ENCODE data around the gene KDM2A. TPM values are rescaled to one million over a fixed set of nuclear protein-coding genes. Genes with fewer than 3 reads are reported as not detected.

Gene KDM2A
- total RNA-seq, 4 donors from 2014 or later: 38.7 to 88.1 (median 73.5) TPM

GRCh38 chr11:67240576-67241389 lies 121.7 kb downstream of the KDM2A start:
- Histone ChIP-seq H3K4me3 (replicated peaks in 1 of 3) (peak overlapping the region; percentile 57 to 86 (median 63)), H3K36me3 (peaks cover 9 to 23% of the 10 kb centered on the region in 2 donors), H3K9me3 (no peaks in the 10 kb centered on the region), H3K4me1 (peaks cover 43 to 52% of the 10 kb centered on the region in 2 donors), H3K27ac (peak overlapping the region; percentile 91 to 96 (median 92)), H3K27me3 (no peaks in the 10 kb centered on the region)
- WGBS, 2 donors: 1 to 3% methylated on average over 16 of the region's 16 CpGs
- peak; percentile 74 to 75 for DNase-seq
- intact Hi-C loops (cut with DNase I): no loop called here
- TF ChIP-seq POLR2A (IDR thresholded peaks at IDR 0.05) (peak in 1 of 2 donors; percentile 26), CTCF (IDR thresholded peaks at IDR 0.05) (no peak)

GRCh38 chr11:67242548-67242947 lies 123.5 kb downstream of the KDM2A start:
- no peak overlapping the region for H3K4me3 ChIP-seq (replicated peaks in 1 of 3)
- WGBS, 2 donors: 70 to 72% methylated on average over 1 of the region's 1 CpG
- H3K36me3 ChIP-seq: peaks cover 18 to 32% of the 10 kb centered on the region in 2 donors
- DNase-seq: no peak
- TF ChIP-seq CTCF (IDR thresholded peaks at IDR 0.05) (no peak), POLR2A (IDR thresholded peaks at IDR 0.05) (no peak)
- H3K9me3 ChIP-seq: no peaks in the 10 kb centered on the region
- peaks cover 45 to 58% of the 10 kb centered on the region in 2 donors for H3K4me1 ChIP-seq
- H3K27ac ChIP-seq: peak overlapping the region; percentile 10 to 91 (median 76)
- intact Hi-C loops (cut with DNase I): no loop called here
- H3K27me3 ChIP-seq: no peaks in the 10 kb centered on the region

- Histone ChIP-seq H3K27ac (peak overlapping the region in 2 of 3 donors; percentile 76 to 91), H3K36me3 (peaks cover 23 to 36% of the 10 kb centered on the region in 2 donors), H3K9me3 (no peaks in the 10 kb centered on the region), H3K4me1 (peaks cover 50 to 63% of the 10 kb centered on the region in 2 donors), H3K4me3 (replicated peaks in 1 of 3) (no peak overlapping the region), H3K27me3 (no peaks in the 10 kb centered on the region)
- 88 to 92% methylated on average over 2 of the region's 2 CpGs for WGBS, 2 donors
- DNase-seq: no peak
- intact Hi-C loops (cut with DNase I): no loop called here
- TF ChIP-seq CTCF (IDR thresholded peaks at IDR 0.05) (no peak), POLR2A (IDR thresholded peaks at IDR 0.05) (no peak)
Measured at GRCh38 chr11:67243051-67243450, 124.0 kb downstream of the KDM2A start.

GRCh38 chr11:67245046-67245445 lies 126.0 kb downstream of the KDM2A start:
- no peak for TF ChIP-seq POLR2A (IDR thresholded peaks at IDR 0.05)
- TF ChIP-seq CTCF (IDR thresholded peaks at IDR 0.05): no peak
- no peak for DNase-seq
- no peaks in the 10 kb centered on the region for H3K9me3 ChIP-seq
- no peaks in the 10 kb centered on the region for H3K27me3 ChIP-seq
- H3K36me3 ChIP-seq: peaks cover 40 to 54% of the 10 kb centered on the region in 2 donors
- 96 to 97% methylated on average over 11 of the region's 11 CpGs for WGBS, 2 donors
- peak overlapping the region in 2 of 3 donors; percentile 76 to 91 for H3K27ac ChIP-seq
- peaks cover 45 to 60% of the 10 kb centered on the region in 2 donors for H3K4me1 ChIP-seq
- H3K4me3 ChIP-seq (replicated peaks in 1 of 3): no peak overlapping the region
- intact Hi-C loops (cut with DNase I): no loop called here

GRCh38 chr11:67247946-67248550 lies 129.0 kb downstream of the KDM2A start:
- 76 to 83% methylated on average over 5 of the region's 5 CpGs for WGBS, 2 donors
- intact Hi-C loops (cut with DNase I): no loop called here

More at GRCh38 chr11:67247946-67248550, 129.0 kb downstream of the KDM2A start:
- no peaks in the 10 kb centered on the region for H3K27me3 ChIP-seq
- peaks cover 67 to 84% of the 10 kb centered on the region in 2 donors for H3K36me3 ChIP-seq
- DNase-seq: no peak
- H3K9me3 ChIP-seq: no peaks in the 10 kb centered on the region
- H3K4me1 ChIP-seq: peaks cover 24 to 40% of the 10 kb centered on the region in 2 donors
- no peak overlapping the region for H3K4me3 ChIP-seq (replicated peaks in 1 of 3)
- TF ChIP-seq POLR2A (IDR thresholded peaks at IDR 0.05): no peak
- no peak for TF ChIP-seq CTCF (IDR thresholded peaks at IDR 0.05)
- H3K27ac ChIP-seq: peak overlapping the region; percentile 80 to 91 (median 91)

All from thyroid gland (tissue), 4 donors.